GM21526 (cell line): ENCODE measurements around the gene EID2.

Experiments used
- ATAC-seq: cut with Tn5 transposase; IDR thresholded peaks from one replicate; pipeline ENCODE4 v1.9.1; 2021; ENCODE audit warnings: moderate library complexity; ENCODE audit not compliant: unreplicated experiment, low FRiP score

The EID2 gene

GRCh38 chr19:39540333-39540673 is 342 bp upstream of the EID2 start:
- no peak for ATAC-seq

DNA sequence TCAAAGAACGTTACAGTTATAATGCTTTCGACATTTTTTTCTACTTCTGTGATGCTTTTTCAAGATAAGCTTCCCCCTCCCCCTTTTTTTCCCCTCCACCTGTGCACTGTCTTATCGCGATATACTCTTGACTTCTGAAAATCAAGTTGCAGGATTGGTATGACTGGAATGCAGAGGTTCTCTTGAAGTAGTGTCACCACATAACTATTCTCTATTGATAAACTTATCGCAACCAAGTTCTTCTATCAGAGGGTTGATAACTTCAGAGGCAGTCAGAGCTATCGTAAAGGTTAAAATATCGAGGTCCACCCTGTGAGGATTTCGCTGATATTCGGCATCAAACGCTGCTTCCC is 820 bp downstream of the EID2 start:
- ATAC-seq, result peak; percentile 5

GRCh38 chr19:39533791-39534190 is 6.2 kb downstream of the EID2 start:
- ATAC-seq, result no peak

DNA sequence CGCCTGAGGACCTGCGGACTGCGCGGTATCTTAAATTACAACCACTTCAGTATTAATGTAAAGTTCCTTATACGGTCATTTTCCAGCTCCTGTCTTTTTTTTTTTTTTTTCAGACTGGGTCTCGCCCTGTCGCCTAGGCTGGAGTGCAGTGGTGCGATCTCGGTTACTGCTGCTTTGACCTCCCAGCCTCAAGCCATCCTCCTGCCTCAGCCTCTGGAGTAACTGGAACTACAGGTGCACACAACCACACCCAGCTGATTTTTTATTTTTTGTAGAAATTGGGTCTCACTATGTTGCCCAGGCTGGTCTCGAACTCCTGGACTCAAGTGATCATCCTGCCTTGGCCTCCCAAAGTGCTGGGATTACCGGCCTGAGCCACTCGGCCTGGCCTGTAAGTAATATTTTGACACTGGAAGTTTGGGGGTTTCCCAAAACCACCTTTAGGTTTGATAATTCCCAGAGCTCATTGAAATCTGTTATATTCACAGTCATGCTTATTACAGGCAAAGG is 6.9 kb downstream of the EID2 start:
- no peak for ATAC-seq

DNA sequence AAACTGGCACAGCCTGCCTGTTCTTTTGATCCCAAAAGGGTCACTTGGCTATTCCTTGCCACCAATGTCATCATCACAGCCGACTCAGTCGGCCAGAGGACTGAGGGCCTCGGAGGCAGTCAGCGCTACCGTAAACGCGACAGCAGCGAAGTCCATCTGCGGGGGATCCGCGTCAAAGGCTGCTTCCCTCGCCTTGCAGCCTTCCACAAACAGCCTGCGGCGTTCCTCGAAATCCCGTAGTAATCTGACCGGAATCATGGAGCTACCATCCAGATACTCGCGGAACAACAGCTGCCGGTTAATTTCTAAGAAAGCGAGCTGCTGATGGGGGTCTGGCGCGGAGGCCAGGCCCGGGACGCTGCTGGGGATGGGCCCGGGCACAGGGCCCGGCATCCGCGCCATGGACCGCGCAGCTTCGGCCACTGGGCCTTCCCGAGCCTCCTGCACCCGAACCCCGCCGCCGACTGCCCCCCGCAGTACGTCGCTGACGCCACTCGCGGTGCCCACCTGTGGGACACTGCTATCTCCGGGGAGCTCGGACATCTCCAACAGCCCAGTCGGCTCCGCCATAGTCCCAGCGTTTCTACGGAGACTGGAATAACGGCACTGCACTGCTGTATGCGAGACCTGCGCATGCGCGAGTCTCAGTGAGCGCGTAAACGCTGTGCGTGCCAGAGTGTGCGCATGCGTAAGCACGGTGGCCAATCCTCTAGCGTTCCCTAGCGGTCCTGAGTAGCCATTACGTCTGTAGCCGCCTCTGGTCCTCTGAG is 7.5 kb downstream of the EID2 start, which contains the start of gene EID2B:
Gene EID2B, minus strand, starts transcription at position 620 of the 770 bp plus-strand sequence. Its CDS starts 50 bp downstream, at position 570.
- peak; percentile 83 for ATAC-seq

- ATAC-seq, result no peak
Observed at GRCh38 chr19:39531834-39532232, 8.1 kb downstream of the EID2 start.

- ATAC-seq, result no peak
Observed at GRCh38 chr19:39525205-39525604, 14.8 kb downstream of the EID2 start.

DNA sequence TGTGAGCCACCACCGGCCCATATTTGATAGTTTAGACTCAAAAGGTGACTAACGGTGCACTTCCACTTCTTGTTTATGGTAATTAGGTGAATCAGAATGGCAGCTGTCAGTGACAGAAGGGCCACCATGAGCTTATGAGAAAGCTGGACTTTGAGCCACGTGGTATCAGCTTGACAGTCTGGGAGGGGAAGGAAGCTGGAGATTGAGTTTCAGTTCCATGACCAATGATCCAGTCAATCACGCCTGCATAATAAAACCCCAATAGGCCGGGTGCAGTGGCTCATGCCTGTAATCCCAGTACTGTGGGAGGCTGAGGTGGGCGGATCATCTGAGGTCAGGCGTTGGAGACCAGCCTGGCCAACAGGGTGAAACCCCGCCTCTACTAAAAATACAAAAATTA is 15.5 kb downstream of the EID2 start:
- no peak for ATAC-seq

DNA sequence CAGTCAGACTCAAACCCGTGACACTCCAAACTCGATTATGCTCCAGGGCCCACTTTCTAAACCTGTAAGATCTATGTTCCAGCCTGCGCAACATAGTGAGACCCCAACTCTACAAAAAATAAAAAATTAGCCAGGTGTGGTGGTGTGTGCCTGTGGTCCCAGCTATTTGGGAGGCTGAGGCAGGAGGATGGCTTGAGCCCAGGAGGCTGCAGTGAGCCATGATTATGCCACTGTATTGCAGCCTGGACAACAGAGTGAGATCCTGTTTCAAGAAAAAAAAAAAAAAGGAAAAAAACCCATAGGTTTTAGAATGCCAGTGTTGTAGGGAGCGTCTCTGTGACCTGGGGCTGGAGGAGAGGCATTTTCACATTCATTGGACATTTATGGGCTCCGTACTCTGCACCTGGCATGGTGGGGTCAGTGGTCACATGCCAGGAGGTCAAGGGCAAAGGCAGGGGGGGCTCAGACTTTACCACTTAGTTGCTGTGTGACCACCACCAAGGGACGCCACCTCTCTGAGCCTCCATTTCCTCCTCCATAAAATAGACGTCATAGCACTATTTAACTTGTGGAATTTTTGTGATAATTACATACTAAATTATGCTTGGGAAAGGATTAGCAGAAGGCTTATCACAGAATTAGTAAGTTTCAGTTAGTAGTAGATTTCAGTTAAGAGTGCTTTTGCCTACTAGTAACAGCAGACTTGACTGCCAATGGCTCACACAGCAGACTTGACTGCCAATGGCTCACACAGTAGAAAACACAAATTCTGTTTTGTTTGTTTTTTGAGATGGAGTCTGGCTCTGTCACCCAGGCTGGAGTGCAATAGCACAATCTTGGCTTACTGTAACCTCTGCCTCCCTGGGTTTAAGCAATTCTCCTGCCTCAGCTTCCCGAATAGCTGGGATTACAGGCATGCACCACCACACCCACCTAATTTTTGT is 19.1 kb downstream of the EID2 start:
- ATAC-seq, result no peak

- ATAC-seq, result no peak
Observed at GRCh38 chr19:39518975-39519374, 21.0 kb downstream of the EID2 start.

- no peak for ATAC-seq
Observed at GRCh38 chr19:39518458-39518857, 21.5 kb downstream of the EID2 start.

DNA sequence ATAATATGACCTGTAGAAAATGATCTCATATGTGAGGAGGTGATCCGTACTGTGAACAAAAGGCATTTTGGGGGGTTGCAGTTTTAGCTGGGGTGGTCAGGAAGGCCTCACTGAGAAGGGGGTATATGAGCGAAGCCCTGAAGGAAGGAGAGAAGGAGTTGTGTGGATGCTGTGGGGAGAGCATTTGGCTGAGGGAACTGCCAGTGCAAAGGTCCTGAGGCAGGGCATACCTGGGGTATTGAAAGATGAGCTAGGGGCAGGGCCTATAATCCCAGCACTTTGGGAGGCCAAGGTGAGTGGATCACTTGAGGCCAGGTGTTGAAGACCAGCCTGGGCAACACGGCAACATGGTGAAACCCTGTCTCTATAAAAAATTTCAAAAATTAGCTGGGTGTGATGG is 22.5 kb downstream of the EID2 start:
- ATAC-seq, result no peak

- ATAC-seq, result no peak
Observed at GRCh38 chr19:39516270-39516669, 23.7 kb downstream of the EID2 start.

- ATAC-seq, result no peak
Observed at GRCh38 chr19:39515551-39516191, 24.3 kb downstream of the EID2 start.

DNA sequence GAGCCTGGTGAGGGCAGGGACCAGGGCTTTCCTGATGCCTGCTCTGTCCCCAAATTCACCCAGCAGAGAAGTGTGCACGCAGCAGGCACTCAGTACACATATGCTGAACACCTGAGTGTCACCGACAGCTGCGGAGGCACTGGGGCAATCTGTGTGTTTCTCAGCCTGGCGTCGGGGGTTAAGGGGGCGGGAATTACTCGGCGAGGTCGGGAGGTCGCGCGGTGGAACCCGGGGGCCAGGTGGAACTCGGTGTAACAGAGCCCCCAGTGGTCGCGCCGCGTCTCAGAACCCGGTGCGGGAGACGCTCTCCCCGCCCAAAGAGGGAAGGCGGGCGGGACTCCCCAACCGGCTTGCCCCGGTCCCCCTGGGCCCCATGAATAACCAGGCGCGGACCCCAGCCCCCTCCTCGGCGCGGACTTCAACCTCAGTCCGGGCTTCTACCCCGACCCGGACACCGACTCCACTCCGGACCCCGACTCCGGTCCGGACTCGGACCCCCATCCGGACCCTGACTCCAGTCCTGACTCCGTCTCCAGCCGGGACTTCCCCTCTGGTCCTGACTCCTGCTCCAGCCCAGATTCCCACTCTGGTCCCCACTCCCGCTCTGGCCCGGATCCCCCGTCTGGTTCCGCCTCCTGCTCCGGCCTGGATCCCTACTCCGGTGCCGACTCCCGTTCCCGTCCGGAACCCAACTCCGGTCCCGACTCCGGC is 25.0 kb downstream of the EID2 start, which contains the start of gene SELENOV:
Gene SELENOV, plus strand, starts transcription at position 300 of the 711 bp plus-strand sequence. Its CDS starts 74 bp downstream, at position 374.
- ATAC-seq, result no peak

DNA sequence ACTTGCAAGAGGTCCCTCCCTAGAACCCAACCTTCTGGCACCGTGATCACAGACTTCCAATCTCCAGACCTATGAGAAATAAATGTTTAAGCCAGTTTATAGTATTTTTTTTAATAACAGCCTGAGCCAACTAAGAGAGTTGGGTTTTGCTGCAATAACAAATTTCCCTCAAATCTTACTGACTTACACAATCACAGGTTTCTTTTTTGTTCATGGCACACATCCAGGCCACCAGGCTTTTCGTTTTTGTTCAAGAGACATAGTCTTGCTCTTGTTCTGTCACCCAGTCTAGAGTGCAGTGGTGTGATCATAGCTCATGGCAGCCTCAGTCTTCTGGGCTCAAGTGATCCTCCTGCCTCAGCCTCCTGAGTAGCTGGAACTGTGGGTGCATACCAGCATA is 27.0 kb downstream of the EID2 start:
- ATAC-seq, result no peak

DNA sequence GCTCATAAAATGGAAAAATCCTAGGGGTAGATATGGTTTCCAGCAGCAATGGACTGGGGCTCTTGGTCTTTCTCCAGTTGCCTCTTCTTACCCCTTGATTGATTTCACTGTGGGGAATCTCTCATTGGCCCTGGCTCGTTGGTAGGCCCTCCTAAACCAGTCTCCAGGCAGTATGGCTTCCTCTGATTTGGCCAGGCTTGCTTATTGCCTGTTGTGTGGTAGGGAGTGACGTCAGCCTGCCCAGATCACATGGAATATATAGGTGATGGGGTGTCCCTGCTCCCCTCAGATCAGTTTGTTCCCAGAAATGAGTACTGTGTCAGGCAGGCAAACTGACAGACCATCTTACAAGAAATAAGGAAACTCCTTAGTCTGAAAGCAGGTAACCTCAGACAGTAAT is 30.7 kb downstream of the EID2 start:
- ATAC-seq, result no peak

DNA sequence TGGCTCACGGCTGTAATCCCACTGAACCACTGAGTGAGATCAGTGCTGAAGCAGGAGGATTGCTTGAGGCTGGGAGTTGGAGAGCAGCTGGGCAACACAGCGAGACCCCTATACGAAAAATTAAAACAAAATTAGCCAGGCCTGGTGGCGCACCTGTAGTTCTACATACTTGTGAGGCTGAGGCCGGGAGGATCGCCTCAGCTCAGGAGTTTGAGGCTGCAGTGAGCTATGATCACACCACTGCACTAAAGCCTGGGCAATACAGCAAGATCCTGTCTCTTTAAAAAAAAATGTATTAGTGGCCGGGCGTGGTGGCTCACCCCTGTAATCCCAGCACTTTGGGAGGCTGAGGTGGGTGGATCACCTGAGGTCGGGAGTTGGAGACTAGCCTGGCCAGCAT is 31.3 kb downstream of the EID2 start:
- no peak for ATAC-seq

DNA sequence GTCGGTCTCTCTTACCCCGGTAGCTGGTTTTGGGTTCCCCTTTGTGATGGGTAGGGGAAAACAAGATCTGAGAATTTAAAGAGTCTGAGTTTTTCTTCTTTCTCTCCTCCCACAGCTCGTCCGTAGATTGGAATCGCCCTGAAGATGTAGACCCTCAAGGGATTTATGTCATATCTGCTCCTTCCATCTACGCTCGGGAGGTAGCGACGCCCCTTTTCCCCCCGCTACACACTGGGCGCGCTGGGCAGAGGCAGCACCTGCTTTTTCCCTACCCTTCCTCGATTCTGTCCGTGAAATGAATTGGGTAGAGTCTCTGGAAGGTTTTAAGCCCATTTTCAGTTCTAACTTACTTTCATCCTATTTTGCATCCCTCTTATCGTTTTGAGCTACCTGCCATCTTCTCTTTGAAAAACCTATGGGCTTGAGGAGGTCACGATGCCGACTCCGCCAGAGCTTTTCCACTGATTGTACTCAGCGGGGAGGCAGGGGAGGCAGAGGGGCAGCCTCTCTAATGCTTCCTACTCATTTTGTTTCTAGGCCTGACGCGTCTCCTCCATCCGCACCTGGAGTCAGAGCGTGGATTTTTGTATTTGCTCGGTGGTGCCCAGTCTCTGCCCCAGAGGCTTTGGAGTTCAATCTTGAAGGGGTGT is 32.1 kb downstream of the EID2 start:
- no peak for ATAC-seq
